22Rv1 (cell line): ENCODE measurements around the gene ZNF432.

ENCODE experiments used
- CTCF ChIP-seq: fragments of 450-650 bp; IDR thresholded peaks from 2 replicates; pipeline ENCODE4 v1.5.1; 2017; ENCODE audit warnings: mild to moderate bottlenecking
- ZFX ChIP-seq: fragments of 450-650 bp; IDR thresholded peaks from 2 replicates; pipeline ENCODE4 v1.6.1; 2017; ENCODE audit warnings: antibody characterized with exemption, borderline replicate concordance

GRCh38 chr19:52094526-52095130 lies 46.0 kb upstream of the ZNF432 start:
- TF ChIP-seq CTCF (no peak), ZFX (no peak)
